ENCODE data around the gene GALNT14.

Gene GALNT14

DNA sequence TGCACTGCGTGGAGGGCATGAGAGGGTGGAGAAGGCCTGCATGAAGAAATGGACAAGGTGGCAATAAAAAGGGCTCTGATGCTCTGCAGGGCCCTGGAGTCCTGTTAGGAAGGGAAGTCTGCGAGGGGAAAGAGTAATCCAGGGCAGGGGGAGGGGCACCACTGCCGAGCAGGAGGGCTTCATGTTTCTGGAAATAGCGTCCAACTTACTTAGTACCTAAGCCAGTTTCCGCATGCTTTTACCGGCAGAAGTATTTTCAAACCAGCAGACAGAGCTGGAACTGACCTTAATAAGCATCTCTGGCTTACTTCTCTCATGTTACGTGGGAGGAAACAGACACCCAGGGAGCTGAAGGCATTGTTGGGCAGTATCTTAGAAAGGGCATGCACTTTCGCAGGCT lies 156.7 kb downstream of the GALNT14 start:
- Histone ChIP-seq H3K18ac (ENCODE audit: low read length) (no peak overlapping the region), H4K8ac (ENCODE audit: low read depth, low read length) (no peak overlapping the region), H3K4ac (ENCODE audit: low read depth, low read length) (no peak overlapping the region), H2BK15ac (replicated peaks; ENCODE audit: low read depth) (no peak overlapping the region), H3K4me2 (ENCODE audit: low read length) (no peak overlapping the region), H3K27ac (ENCODE audit: low read depth, low read length) (no peak overlapping the region), H2BK5ac (ENCODE audit: low read length) (no peak overlapping the region), H4K5ac (ENCODE audit: low read length) (no peak overlapping the region), H3K23ac (ENCODE audit: low read length) (no peak overlapping the region), H3K4me3 (ENCODE audit: low read length) (no peak overlapping the region), H3K9ac (ENCODE audit: low read length) (no peak overlapping the region), H3K36me3 (ENCODE audit: control insufficient read depth, insufficient read depth, low read length) (no peaks in the 10 kb centered on the region), H3K27me3 (ENCODE audit: insufficient read depth, low read length, poor library complexity) (no peaks in the 10 kb centered on the region), H3K79me1 (ENCODE audit: low read length) (no peaks in the 10 kb centered on the region), H3K56ac (ENCODE audit: low read length) (no peak overlapping the region), H2AK5ac (ENCODE audit: low read length) (no peak overlapping the region), H3K79me2 (ENCODE audit: control insufficient read depth, insufficient read depth, low read length) (no peaks in the 10 kb centered on the region), H3K4me1 (ENCODE audit: control insufficient read depth, low read depth, low read length) (no peaks in the 10 kb centered on the region), H2BK120ac (ENCODE audit: low read depth, low read length) (no peak overlapping the region)
- no peak for DNase-seq
- no CpG with 5 or more reads among the region's 8 CpGs for WGBS (ENCODE audit: extremely low coverage, insufficient coverage, low lambda C conversion rate)

DNA sequence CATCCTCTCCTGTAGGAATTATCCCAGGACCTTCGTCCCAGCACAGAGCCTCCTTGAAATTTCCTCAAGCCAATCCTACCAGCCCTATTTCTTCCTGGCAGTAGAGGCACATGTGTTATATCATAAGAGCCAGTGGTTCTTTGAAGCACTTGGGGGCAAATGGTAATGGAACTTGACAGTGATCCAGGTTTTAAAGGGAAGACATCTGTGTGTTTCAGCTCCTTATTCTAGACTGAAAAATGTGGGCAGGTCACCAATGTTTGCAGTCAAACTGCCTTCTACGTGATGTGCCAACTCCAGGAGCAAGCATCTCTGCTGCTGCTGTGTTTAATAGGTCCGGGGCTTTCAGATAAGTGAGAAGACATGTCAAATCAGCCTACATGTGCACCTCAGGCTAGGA lies 157.1 kb downstream of the GALNT14 start:
- Histone ChIP-seq H2BK120ac (ENCODE audit: low read depth, low read length) (no peak overlapping the region), H3K79me2 (ENCODE audit: control insufficient read depth, insufficient read depth, low read length) (no peaks in the 10 kb centered on the region), H3K36me3 (ENCODE audit: control insufficient read depth, insufficient read depth, low read length) (no peaks in the 10 kb centered on the region), H3K79me1 (ENCODE audit: low read length) (no peaks in the 10 kb centered on the region), H3K18ac (ENCODE audit: low read length) (no peak overlapping the region), H3K4ac (ENCODE audit: low read depth, low read length) (no peak overlapping the region), H2BK5ac (ENCODE audit: low read length) (no peak overlapping the region), H3K27me3 (ENCODE audit: insufficient read depth, low read length, poor library complexity) (no peaks in the 10 kb centered on the region), H2AK5ac (ENCODE audit: low read length) (no peak overlapping the region), H2BK15ac (replicated peaks; ENCODE audit: low read depth) (no peak overlapping the region), H3K4me1 (ENCODE audit: control insufficient read depth, low read depth, low read length) (no peaks in the 10 kb centered on the region), H4K5ac (ENCODE audit: low read length) (no peak overlapping the region), H3K27ac (ENCODE audit: low read depth, low read length) (no peak overlapping the region), H3K9ac (ENCODE audit: low read length) (no peak overlapping the region), H3K4me3 (ENCODE audit: low read length) (no peak overlapping the region), H3K4me2 (ENCODE audit: low read length) (no peak overlapping the region), H3K23ac (ENCODE audit: low read length) (no peak overlapping the region), H4K8ac (ENCODE audit: low read depth, low read length) (no peak overlapping the region), H3K56ac (ENCODE audit: low read length) (no peak overlapping the region)
- WGBS (ENCODE audit: extremely low coverage, insufficient coverage, low lambda C conversion rate) = no CpG with 5 or more reads among the region's 3 CpGs
- no peak for DNase-seq

DNA sequence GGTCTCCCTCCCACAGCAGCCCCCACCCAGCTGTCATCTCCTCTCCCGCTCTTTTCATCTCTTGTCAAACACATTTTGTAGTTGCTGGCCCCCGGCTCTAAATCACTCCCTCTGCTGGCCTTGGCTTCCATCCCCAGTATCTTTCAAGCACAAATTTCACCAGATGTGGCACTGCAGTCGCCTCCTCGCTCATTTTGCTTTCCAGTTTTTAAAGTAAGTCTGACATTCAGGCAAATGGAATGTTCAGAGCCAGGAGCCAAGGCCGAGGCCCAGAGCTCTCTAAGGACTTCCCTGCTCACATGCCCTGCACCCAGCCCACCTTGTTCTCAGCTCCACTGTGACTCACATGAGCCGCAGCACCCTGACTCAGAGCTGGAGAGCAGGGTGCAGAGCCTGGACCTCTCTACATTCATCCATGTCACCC lies 158.4 kb downstream of the GALNT14 start:
- no peak overlapping the region for H3K4ac ChIP-seq (ENCODE audit: low read depth, low read length)
- no peak overlapping the region for H3K4me2 ChIP-seq (ENCODE audit: low read length)
- H3K27ac ChIP-seq (ENCODE audit: low read depth, low read length) = no peak overlapping the region
- no peak overlapping the region for H3K4me3 ChIP-seq (ENCODE audit: low read length)
- H3K9ac ChIP-seq (ENCODE audit: low read length) = no peak overlapping the region
- H2BK15ac ChIP-seq (replicated peaks; ENCODE audit: low read depth) = no peak overlapping the region
- H3K27me3 ChIP-seq (ENCODE audit: insufficient read depth, low read length, poor library complexity) = no peaks in the 10 kb centered on the region
- no peak overlapping the region for H3K23ac ChIP-seq (ENCODE audit: low read length)
- H3K79me2 ChIP-seq (ENCODE audit: control insufficient read depth, insufficient read depth, low read length) = no peaks in the 10 kb centered on the region
- H2BK5ac ChIP-seq (ENCODE audit: low read length) = no peak overlapping the region
- no peak overlapping the region for H3K56ac ChIP-seq (ENCODE audit: low read length)
- no peaks in the 10 kb centered on the region for H3K79me1 ChIP-seq (ENCODE audit: low read length)
- H2BK120ac ChIP-seq (ENCODE audit: low read depth, low read length) = no peak overlapping the region
- no peak overlapping the region for H2AK5ac ChIP-seq (ENCODE audit: low read length)
- H3K36me3 ChIP-seq (ENCODE audit: control insufficient read depth, insufficient read depth, low read length) = no peaks in the 10 kb centered on the region
- H3K18ac ChIP-seq (ENCODE audit: low read length) = no peak overlapping the region
- no peak overlapping the region for H4K8ac ChIP-seq (ENCODE audit: low read depth, low read length)
- no peaks in the 10 kb centered on the region for H3K4me1 ChIP-seq (ENCODE audit: control insufficient read depth, low read depth, low read length)
- no CpG with 5 or more reads among the region's 6 CpGs for WGBS (ENCODE audit: extremely low coverage, insufficient coverage, low lambda C conversion rate)
- DNase-seq = peak; percentile 42
- H4K5ac ChIP-seq (ENCODE audit: low read length) = no peak overlapping the region

DNA sequence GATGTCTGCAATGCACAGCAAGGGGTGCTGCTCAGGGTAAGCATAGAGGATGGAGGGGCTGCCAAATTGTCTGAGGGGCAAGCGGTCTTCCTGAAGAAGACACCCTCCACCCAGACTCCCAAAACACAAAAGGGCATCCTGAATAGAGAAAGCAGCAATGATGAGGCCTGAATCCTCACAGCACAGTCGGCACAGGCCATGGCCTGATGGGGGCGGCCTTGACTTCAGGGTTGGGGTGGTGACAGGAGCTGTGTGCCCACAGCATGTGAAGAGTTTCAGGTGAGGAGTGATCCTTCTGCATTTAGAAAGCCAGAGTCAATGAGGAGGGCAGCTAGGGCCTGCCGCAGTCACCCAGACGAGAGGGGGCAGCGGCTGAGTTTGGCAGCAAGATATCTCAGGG lies 159.4 kb downstream of the GALNT14 start:
- no CpG with 5 or more reads among the region's 6 CpGs for WGBS (ENCODE audit: extremely low coverage, insufficient coverage, low lambda C conversion rate)
- no peaks in the 10 kb centered on the region for H3K79me1 ChIP-seq (ENCODE audit: low read length)
- no peak overlapping the region for H3K27ac ChIP-seq (ENCODE audit: low read depth, low read length)
- H3K4me1 ChIP-seq (ENCODE audit: control insufficient read depth, low read depth, low read length) = no peaks in the 10 kb centered on the region
- no peaks in the 10 kb centered on the region for H3K36me3 ChIP-seq (ENCODE audit: control insufficient read depth, insufficient read depth, low read length)
- no peak overlapping the region for H3K56ac ChIP-seq (ENCODE audit: low read length)
- no peak overlapping the region for H4K8ac ChIP-seq (ENCODE audit: low read depth, low read length)
- no peak overlapping the region for H3K4me3 ChIP-seq (ENCODE audit: low read length)
- no peak overlapping the region for H3K9ac ChIP-seq (ENCODE audit: low read length)
- H3K23ac ChIP-seq (ENCODE audit: low read length) = no peak overlapping the region
- H2BK15ac ChIP-seq (replicated peaks; ENCODE audit: low read depth) = no peak overlapping the region
- H3K79me2 ChIP-seq (ENCODE audit: control insufficient read depth, insufficient read depth, low read length) = no peaks in the 10 kb centered on the region
- no peak overlapping the region for H2AK5ac ChIP-seq (ENCODE audit: low read length)
- H3K18ac ChIP-seq (ENCODE audit: low read length) = no peak overlapping the region
- no peak overlapping the region for H2BK120ac ChIP-seq (ENCODE audit: low read depth, low read length)
- DNase-seq = no peak
- no peak overlapping the region for H3K4me2 ChIP-seq (ENCODE audit: low read length)
- no peak overlapping the region for H2BK5ac ChIP-seq (ENCODE audit: low read length)
- no peaks in the 10 kb centered on the region for H3K27me3 ChIP-seq (ENCODE audit: insufficient read depth, low read length, poor library complexity)
- no peak overlapping the region for H3K4ac ChIP-seq (ENCODE audit: low read depth, low read length)
- no peak overlapping the region for H4K5ac ChIP-seq (ENCODE audit: low read length)

DNA sequence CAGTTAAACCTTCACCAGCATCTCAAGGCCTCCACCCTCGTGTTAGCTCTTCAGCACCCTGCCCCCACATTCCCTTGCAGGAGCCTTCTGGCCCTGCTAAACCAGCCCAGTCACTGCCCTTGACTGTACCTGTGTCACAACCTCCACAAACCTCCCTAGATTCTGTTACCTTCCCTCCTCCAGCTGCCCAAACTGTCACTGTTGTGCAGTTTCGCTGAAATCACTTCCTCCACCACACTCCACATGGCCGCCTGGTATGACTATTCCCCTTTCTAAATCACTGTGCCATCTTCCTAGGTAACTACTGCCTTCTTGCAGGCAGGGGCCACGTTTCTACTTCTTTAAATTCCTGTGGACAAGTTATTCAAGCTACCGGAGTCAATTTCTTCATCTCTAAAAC lies 160.2 kb downstream of the GALNT14 start:
- no peak overlapping the region for H3K56ac ChIP-seq (ENCODE audit: low read length)
- DNase-seq = no peak
- H3K18ac ChIP-seq (ENCODE audit: low read length) = no peak overlapping the region
- no peaks in the 10 kb centered on the region for H3K4me1 ChIP-seq (ENCODE audit: control insufficient read depth, low read depth, low read length)
- H3K27ac ChIP-seq (ENCODE audit: low read depth, low read length) = no peak overlapping the region
- no peaks in the 10 kb centered on the region for H3K79me2 ChIP-seq (ENCODE audit: control insufficient read depth, insufficient read depth, low read length)
- no peak overlapping the region for H2BK5ac ChIP-seq (ENCODE audit: low read length)
- no peak overlapping the region for H3K9ac ChIP-seq (ENCODE audit: low read length)
- H3K79me1 ChIP-seq (ENCODE audit: low read length) = no peaks in the 10 kb centered on the region
- H3K27me3 ChIP-seq (ENCODE audit: insufficient read depth, low read length, poor library complexity) = no peaks in the 10 kb centered on the region
- WGBS (ENCODE audit: extremely low coverage, insufficient coverage, low lambda C conversion rate) = no CpG with 5 or more reads among the region's 5 CpGs
- no peak overlapping the region for H4K5ac ChIP-seq (ENCODE audit: low read length)
- no peak overlapping the region for H3K4me3 ChIP-seq (ENCODE audit: low read length)
- H3K4ac ChIP-seq (ENCODE audit: low read depth, low read length) = no peak overlapping the region
- no peak overlapping the region for H2BK15ac ChIP-seq (replicated peaks; ENCODE audit: low read depth)
- no peaks in the 10 kb centered on the region for H3K36me3 ChIP-seq (ENCODE audit: control insufficient read depth, insufficient read depth, low read length)
- H3K4me2 ChIP-seq (ENCODE audit: low read length) = no peak overlapping the region
- H4K8ac ChIP-seq (ENCODE audit: low read depth, low read length) = no peak overlapping the region
- no peak overlapping the region for H2AK5ac ChIP-seq (ENCODE audit: low read length)
- H2BK120ac ChIP-seq (ENCODE audit: low read depth, low read length) = no peak overlapping the region
- H3K23ac ChIP-seq (ENCODE audit: low read length) = no peak overlapping the region

DNA sequence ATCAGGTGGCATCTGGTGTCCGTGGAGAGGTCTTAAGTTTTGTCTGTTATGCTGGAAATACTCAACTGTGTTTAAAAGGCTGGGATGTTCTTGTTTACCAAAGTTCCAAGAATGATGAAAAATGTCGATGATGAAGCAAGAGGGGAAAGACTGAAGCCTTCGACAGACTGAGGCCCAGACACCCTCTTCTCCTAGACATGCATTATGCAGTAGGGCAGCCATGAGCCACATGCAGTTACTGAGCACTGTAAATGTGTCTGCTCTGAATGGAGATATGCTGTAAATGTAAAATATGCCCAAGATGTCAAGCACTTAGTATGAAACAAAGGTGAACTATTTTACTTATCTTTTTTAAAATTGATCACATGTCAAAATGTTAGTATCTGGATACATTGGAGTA lies 163.1 kb downstream of the GALNT14 start:
- Histone ChIP-seq H2AK5ac (ENCODE audit: low read length) (no peak overlapping the region), H3K4ac (ENCODE audit: low read depth, low read length) (no peak overlapping the region), H3K23ac (ENCODE audit: low read length) (no peak overlapping the region), H4K5ac (ENCODE audit: low read length) (no peak overlapping the region), H3K36me3 (ENCODE audit: control insufficient read depth, insufficient read depth, low read length) (no peaks in the 10 kb centered on the region), H3K4me1 (ENCODE audit: control insufficient read depth, low read depth, low read length) (no peaks in the 10 kb centered on the region), H3K56ac (ENCODE audit: low read length) (no peak overlapping the region), H3K79me2 (ENCODE audit: control insufficient read depth, insufficient read depth, low read length) (no peaks in the 10 kb centered on the region), H3K27ac (ENCODE audit: low read depth, low read length) (no peak overlapping the region), H2BK120ac (ENCODE audit: low read depth, low read length) (no peak overlapping the region), H3K18ac (ENCODE audit: low read length) (no peak overlapping the region), H3K79me1 (ENCODE audit: low read length) (no peaks in the 10 kb centered on the region), H3K27me3 (ENCODE audit: insufficient read depth, low read length, poor library complexity) (no peaks in the 10 kb centered on the region), H3K4me2 (ENCODE audit: low read length) (no peak overlapping the region), H2BK15ac (replicated peaks; ENCODE audit: low read depth) (no peak overlapping the region), H3K9ac (ENCODE audit: low read length) (no peak overlapping the region), H2BK5ac (ENCODE audit: low read length) (no peak overlapping the region), H3K4me3 (ENCODE audit: low read length) (no peak overlapping the region), H4K8ac (ENCODE audit: low read depth, low read length) (no peak overlapping the region)
- no peak for DNase-seq
- WGBS (ENCODE audit: extremely low coverage, insufficient coverage, low lambda C conversion rate) = no CpG with 5 or more reads among the region's 3 CpGs

All from mesendoderm (in vitro differentiated cells).